Measurements from ENCODE around the gene TMEM204. TPM values are rescaled to one million over a fixed set of nuclear protein-coding genes. Genes with fewer than 3 reads are reported as not detected.
A peak's percentile ranks its signal among the peaks of the same experiment; 100 is the strongest.

The TMEM204 gene
- total and polyA plus RNA-seq, 10 of the 15 experiments (the other 5 are each of a cell fraction or from before 2014, with no cell fraction given): 0.05 to 0.30 (median 0.18) TPM; not detected in 7

GRCh38 chr16:1526608-1527555, 6.6 kb upstream of the TMEM204 start:
- FAIRE-seq (no peak), ATAC-seq (no peak), DNase-seq (ENCODE audit: low read depth, low spot score) (no peak)
- RAD21 ChIA-PET (ENCODE audit: unreplicated experiment): no interaction called here
- no peaks in the 10 kb centered on the region for H3K4me1 ChIP-seq (ENCODE audit: control insufficient read depth, insufficient read depth, low read length)
- H3K27me3 ChIP-seq (replicated peaks in 1 of 2; ENCODE audit: control insufficient read depth in 2 of 2, insufficient read depth in 2 of 2, low read length in 1 of 2): no peaks in the 10 kb centered on the region; a peak in 1 of 4 replicates
- H2AFZ ChIP-seq (ENCODE audit: control insufficient read depth, low read depth, low read length): no peak overlapping the region
- H3K79me2 ChIP-seq (ENCODE audit: control insufficient read depth, insufficient read depth, low read length): no peaks in the 10 kb centered on the region
- WGBS (ENCODE audit: insufficient coverage, insufficient replicate concordance, low lambda C conversion rate, missing lambda C conversion rate): 44% methylated on average over 38 of the region's 38 CpGs
- no peak overlapping the region for H3K4me2 ChIP-seq (ENCODE audit: control insufficient read depth, insufficient read depth)
- H3K4me3 ChIP-seq: no peak overlapping the region
- no peak overlapping the region for H3K9ac ChIP-seq (ENCODE audit: control insufficient read depth, insufficient read depth, low read length)
- H3K36me3 ChIP-seq (ENCODE audit: control insufficient read depth in 2 of 2, insufficient read depth in 2 of 2, low read length in 1 of 2): no peaks in the 10 kb centered on the region
- POLR2A ChIA-PET: no interaction called here
- H4K20me1 ChIP-seq (ENCODE audit: control insufficient read depth, insufficient read depth): no peaks in the 10 kb centered on the region
- TF ChIP-seq MAX (IDR thresholded peaks at IDR 0.05; ENCODE audit: low read depth, low read length) (no peak), RAD51 (IDR thresholded peaks at IDR 0.05) (no peak), RFX5 (IDR thresholded peaks at IDR 0.05; ENCODE audit: low read depth, low read length) (no peak)
- in situ Hi-C loops (cut with MboI): no loop called here
- intact Hi-C loops (cut with micrococcal nuclease; ENCODE audit: unreplicated experiment): no loop called here
- CTCF ChIA-PET: interaction anchor here (0.6 kb wide), 1 partner anchor 106 kb away, joined by 3 read pairs; no protein-coding TSS in a partner anchor
- H3K9me3 ChIP-seq (replicated peaks; ENCODE audit: control insufficient read depth, insufficient read depth, low read length): no peaks in the 10 kb centered on the region
- H3K27ac ChIP-seq (ENCODE audit: control insufficient read depth, insufficient read depth): no peak overlapping the region
- BruUV-seq (replicated peaks): no TSS peak
- SMC1A ChIA-PET (ENCODE audit: uncharacterized antibody, unreplicated experiment): no interaction called here

GRCh38 chr16:1527836-1528811, 5.3 kb upstream of the TMEM204 start:
- no peak for DNase-seq (ENCODE audit: low read depth, low spot score)
- Histone ChIP-seq H3K4me1 (ENCODE audit: control insufficient read depth, insufficient read depth, low read length) (no peaks in the 10 kb centered on the region), H3K9me3 (replicated peaks; ENCODE audit: control insufficient read depth, insufficient read depth, low read length) (no peaks in the 10 kb centered on the region), H4K20me1 (ENCODE audit: control insufficient read depth, insufficient read depth) (no peaks in the 10 kb centered on the region), H2AFZ (ENCODE audit: control insufficient read depth, low read depth, low read length) (no peak overlapping the region), H3K9ac (ENCODE audit: control insufficient read depth, insufficient read depth, low read length) (no peak overlapping the region), H3K4me3 (no peak overlapping the region), H3K79me2 (ENCODE audit: control insufficient read depth, insufficient read depth, low read length) (no peaks in the 10 kb centered on the region), H3K27me3 (replicated peaks in 1 of 2; ENCODE audit: control insufficient read depth in 2 of 2, insufficient read depth in 2 of 2, low read length in 1 of 2) (no peaks in the 10 kb centered on the region; a peak in 1 of 4 replicates), H3K36me3 (ENCODE audit: control insufficient read depth in 2 of 2, insufficient read depth in 2 of 2, low read length in 1 of 2) (no peaks in the 10 kb centered on the region), H3K27ac (ENCODE audit: control insufficient read depth, insufficient read depth) (no peak overlapping the region), H3K4me2 (ENCODE audit: control insufficient read depth, insufficient read depth) (no peak overlapping the region)
- in situ Hi-C loops (cut with MboI): no loop called here
- CTCF ChIA-PET: no interaction called here
- no peak for FAIRE-seq
- SMC1A ChIA-PET (ENCODE audit: uncharacterized antibody, unreplicated experiment): no interaction called here
- no peak for ATAC-seq
- POLR2A ChIA-PET: no interaction called here
- intact Hi-C loops (cut with micrococcal nuclease; ENCODE audit: unreplicated experiment): no loop called here
- 59% methylated on average over 41 of the region's 42 CpGs for WGBS (ENCODE audit: insufficient coverage, insufficient replicate concordance, low lambda C conversion rate, missing lambda C conversion rate)
- no TSS peak for BruUV-seq (replicated peaks)
- RAD21 ChIA-PET (ENCODE audit: unreplicated experiment): no interaction called here
- no peak for TF ChIP-seq NFYA (IDR thresholded peaks at IDR 0.05; ENCODE audit: borderline replicate concordance, low read depth, low read length)
- TF ChIP-seq ATF2 (IDR thresholded peaks at IDR 0.05; ENCODE audit: low read length): no peak
- TF ChIP-seq TCF3 (IDR thresholded peaks at IDR 0.05; ENCODE audit: borderline replicate concordance, insufficient read depth, low read depth, low read length): peak; percentile 32; the same call in 1 of the 2 replicates
- no peak for TF ChIP-seq JUNB (IDR thresholded peaks at IDR 0.05)
- TF ChIP-seq PRDM15 (CRISPR knock-in tag; IDR thresholded peaks at IDR 0.05): no peak
